ENCODE results near the gene LNX2.

- no peak for TF ChIP-seq CTCF (IDR thresholded peaks at IDR 0.05)
- TF ChIP-seq POLR2A (IDR thresholded peaks at IDR 0.05): no peak
Observed at GRCh38 chr13:27639186-27639585, 18.9 kb upstream of the LNX2 start.
